Upper lobe of right lung (tissue), 1 donor: ENCODE measurements around the gene OSBPL9. TPM values are rescaled to one million over a fixed set of nuclear protein-coding genes. Genes with fewer than 3 reads are reported as not detected.

Experiments used
- ATAC-seq: fragments of 200-7000 bp; cut with Tn5 transposase; one replicate; pipeline ENCODE4 v1.9.1; 2020; ENCODE audit warnings: mild to moderate bottlenecking, moderate library complexity
- DNase-seq: peaks from one replicate; pipeline ENCODE4 v3.0.0-alpha.2; 2020
- H3K27ac ChIP-seq: fragments of 200-600 bp; one replicate; pipeline ENCODE4 v1.8.0; 2022
- H3K27me3 ChIP-seq: fragments of 200-600 bp; one replicate; pipeline ENCODE4 v1.8.0; 2022; ENCODE audit warnings: mild to moderate bottlenecking
- H3K36me3 ChIP-seq: fragments of 200-600 bp; one replicate; pipeline ENCODE4 v1.8.0; 2022
- H3K4me1 ChIP-seq: fragments of 200-600 bp; one replicate; pipeline ENCODE4 v1.8.0; 2022
- H3K4me3 ChIP-seq: fragments of 200-600 bp; one replicate; pipeline ENCODE4 v1.8.0; 2022; ENCODE audit warnings: mild to moderate bottlenecking
- H3K9me3 ChIP-seq: fragments of 200-600 bp; one replicate; pipeline ENCODE4 v1.8.0; 2022
- intact Hi-C: fragments of 100-400 bp; cut with DNase I; formaldehyde crosslinking; loops from one replicate; pipeline ENCODE4 v1.11.0; 2022
- total RNA-seq: library from RNA; stranded (reverse); fragmentation: NEBNext Ultra II Directional; extraction: Animal tissue kit (Norgen Biotek cat#: 25700); gene quantifications from one replicate; pipeline ENCODE4 v1.2.1, GENCODE V29; 2021
- TF ChIP-seq, protein P1 (sequence below): fragments of 200-600 bp; IDR thresholded peaks from one replicate; pipeline ENCODE4 v1.8.0; 2022; ENCODE audit warnings: antibody characterized with exemption
- donor health status: DM: no; HTN: yes; CAD: no; lungs with severe emphysema.

Gene OSBPL9
- total RNA-seq, 1 donor from 2014 or later: 72.7 TPM

DNA sequence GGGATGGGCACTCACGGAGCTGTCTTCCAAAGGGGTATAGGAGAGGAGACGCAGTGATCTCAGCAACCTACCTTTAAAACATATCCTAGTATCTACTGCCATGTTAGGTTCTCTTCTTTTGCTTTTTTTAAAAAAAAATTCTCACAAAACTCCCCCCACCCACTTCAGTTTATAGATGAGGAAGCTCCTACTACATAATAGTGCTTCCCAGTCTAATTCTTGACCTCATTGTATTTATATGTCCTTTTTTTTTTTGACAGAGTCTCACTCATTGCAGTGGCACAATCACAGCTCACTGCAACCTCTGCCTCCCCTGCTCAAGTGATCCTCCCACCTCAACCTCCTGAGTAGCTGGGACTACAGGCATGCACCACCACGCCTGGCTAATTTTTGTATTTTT is 99.9 kb downstream of the OSBPL9 start:
- DNase-seq (no peak), ATAC-seq (no peak)
- Histone ChIP-seq H3K36me3 (no peaks in the 10 kb centered on the region), H3K27me3 (no peaks in the 10 kb centered on the region), H3K4me3 (no peak overlapping the region), H3K27ac (no peak overlapping the region), H3K9me3 (no peaks in the 10 kb centered on the region), H3K4me1 (no peaks in the 10 kb centered on the region)
- intact Hi-C loops: no loop called here
- TF ChIP-seq, protein P1, sequence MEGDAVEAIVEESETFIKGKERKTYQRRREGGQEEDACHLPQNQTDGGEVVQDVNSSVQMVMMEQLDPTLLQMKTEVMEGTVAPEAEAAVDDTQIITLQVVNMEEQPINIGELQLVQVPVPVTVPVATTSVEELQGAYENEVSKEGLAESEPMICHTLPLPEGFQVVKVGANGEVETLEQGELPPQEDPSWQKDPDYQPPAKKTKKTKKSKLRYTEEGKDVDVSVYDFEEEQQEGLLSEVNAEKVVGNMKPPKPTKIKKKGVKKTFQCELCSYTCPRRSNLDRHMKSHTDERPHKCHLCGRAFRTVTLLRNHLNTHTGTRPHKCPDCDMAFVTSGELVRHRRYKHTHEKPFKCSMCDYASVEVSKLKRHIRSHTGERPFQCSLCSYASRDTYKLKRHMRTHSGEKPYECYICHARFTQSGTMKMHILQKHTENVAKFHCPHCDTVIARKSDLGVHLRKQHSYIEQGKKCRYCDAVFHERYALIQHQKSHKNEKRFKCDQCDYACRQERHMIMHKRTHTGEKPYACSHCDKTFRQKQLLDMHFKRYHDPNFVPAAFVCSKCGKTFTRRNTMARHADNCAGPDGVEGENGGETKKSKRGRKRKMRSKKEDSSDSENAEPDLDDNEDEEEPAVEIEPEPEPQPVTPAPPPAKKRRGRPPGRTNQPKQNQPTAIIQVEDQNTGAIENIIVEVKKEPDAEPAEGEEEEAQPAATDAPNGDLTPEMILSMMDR: no peak

- no peaks in the 10 kb centered on the region for H3K27me3 ChIP-seq
- no peaks in the 10 kb centered on the region for H3K36me3 ChIP-seq
- no peak overlapping the region for H3K27ac ChIP-seq
- intact Hi-C loops: no loop called here
- H3K4me3 ChIP-seq: no peak overlapping the region
- TF ChIP-seq, protein P1: no peak
- H3K4me1 ChIP-seq: no peaks in the 10 kb centered on the region
- DNase-seq (no peak), ATAC-seq (no peak)
- H3K9me3 ChIP-seq: no peaks in the 10 kb centered on the region
Measured at GRCh38 chr1:51717842-51718241, 101.0 kb downstream of the OSBPL9 start.

DNA sequence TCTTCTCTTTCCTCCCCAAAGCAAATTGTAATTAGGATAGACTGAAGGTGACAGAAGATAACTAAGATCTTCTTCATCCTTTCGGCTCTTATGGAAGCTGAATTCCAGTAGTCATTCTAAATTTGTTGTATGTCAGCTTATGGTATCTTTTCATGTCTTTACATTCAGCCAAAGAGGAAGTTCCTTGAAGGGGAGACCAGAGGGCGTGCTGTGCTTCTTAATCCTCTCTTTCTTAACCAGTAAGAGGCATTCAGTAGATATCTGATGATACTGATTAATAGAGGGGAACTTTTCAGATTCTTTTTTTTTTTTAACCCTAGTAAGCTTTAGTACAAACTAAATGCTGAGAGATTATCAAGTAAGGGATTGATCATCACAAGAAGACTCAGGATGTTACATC is 102.3 kb downstream of the OSBPL9 start:
- ATAC-seq: no peak
- intact Hi-C loops: no loop called here

GRCh38 chr1:51724797-51725196 is 107.9 kb downstream of the OSBPL9 start:
- Histone ChIP-seq H3K4me1 (peaks cover 6% of the 10 kb centered on the region), H3K27me3 (no peaks in the 10 kb centered on the region), H3K36me3 (no peaks in the 10 kb centered on the region), H3K9me3 (no peaks in the 10 kb centered on the region), H3K27ac (no peak overlapping the region), H3K4me3 (no peak overlapping the region)
- intact Hi-C loops: no loop called here
- DNase-seq (no peak), ATAC-seq (no peak)
- TF ChIP-seq, protein P1: no peak

More for the DNA sequence above, 102.3 kb downstream of the OSBPL9 start:
- no peak overlapping the region for H3K27ac ChIP-seq
- no peak overlapping the region for H3K4me3 ChIP-seq
- H3K27me3 ChIP-seq: no peaks in the 10 kb centered on the region
- no peaks in the 10 kb centered on the region for H3K9me3 ChIP-seq
- TF ChIP-seq, protein P1: no peak
- no peaks in the 10 kb centered on the region for H3K36me3 ChIP-seq
- no peaks in the 10 kb centered on the region for H3K4me1 ChIP-seq
- no peak for DNase-seq

DNA sequence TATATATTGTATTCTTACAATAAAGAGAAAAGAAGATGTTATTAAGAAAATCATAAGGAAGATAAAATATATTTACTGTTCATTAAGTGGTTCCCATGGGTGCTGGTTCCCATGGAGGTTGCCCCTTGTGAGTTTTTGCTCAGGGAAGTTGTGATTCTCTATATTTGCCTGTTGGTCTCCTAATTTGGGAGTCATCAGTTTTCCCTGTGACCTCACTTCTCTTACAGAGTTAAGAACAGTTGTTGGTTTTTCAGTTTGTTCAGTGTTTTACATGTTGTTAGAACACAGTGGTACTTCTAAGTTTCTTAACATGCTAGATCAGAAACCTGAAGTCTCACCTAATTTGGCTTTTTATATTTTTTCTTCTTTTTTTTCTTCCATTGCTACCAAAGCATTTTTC is 109.2 kb downstream of the OSBPL9 start:
- intact Hi-C loops: no loop called here
- peaks cover 7% of the 10 kb centered on the region for H3K4me1 ChIP-seq
- no peak for ATAC-seq
- no peaks in the 10 kb centered on the region for H3K9me3 ChIP-seq
- H3K36me3 ChIP-seq: no peaks in the 10 kb centered on the region
- H3K27me3 ChIP-seq: no peaks in the 10 kb centered on the region
- DNase-seq: no peak
- H3K27ac ChIP-seq: no peak overlapping the region
- H3K4me3 ChIP-seq: no peak overlapping the region
- TF ChIP-seq, protein P1: no peak

GRCh38 chr1:51726544-51727225 is 109.8 kb downstream of the OSBPL9 start:
- H3K27me3 ChIP-seq: no peaks in the 10 kb centered on the region
- H3K4me1 ChIP-seq: peaks cover 13% of the 10 kb centered on the region
- no peak for DNase-seq
- H3K27ac ChIP-seq: no peak overlapping the region
- no peaks in the 10 kb centered on the region for H3K36me3 ChIP-seq
- ATAC-seq: no peak
- intact Hi-C loops: no loop called here
- H3K4me3 ChIP-seq: no peak overlapping the region
- TF ChIP-seq, protein P1: no peak
- H3K9me3 ChIP-seq: no peaks in the 10 kb centered on the region
